Skin of body (tissue), 2 donors: Measurements from ENCODE around the gene PLA2G4D. TPM values are rescaled to one million over a fixed set of nuclear protein-coding genes. Genes with fewer than 3 reads are reported as not detected.

Experiments
- DNase-seq: peaks from one replicate; lab custom pipeline; 2025; lab: John Stamatoyannopoulos, UW
- total RNA-seq: library from RNA; depleted of rRNA; stranded (reverse); fragments of >200 nt; gene quantifications from one replicate; pipeline ENCODE4 v1.2.3, GENCODE V29; 2014

PLA2G4D gene
- total RNA-seq, 1 donor from 2014 or later = 4.8 TPM

GRCh38 chr15:42090781-42091180 lies 3.6 kb downstream of the PLA2G4D start:
- DNase-seq = no peak

- DNase-seq = no peak
Measured at GRCh38 chr15:42090370-42090769, 4.0 kb downstream of the PLA2G4D start.

DNA sequence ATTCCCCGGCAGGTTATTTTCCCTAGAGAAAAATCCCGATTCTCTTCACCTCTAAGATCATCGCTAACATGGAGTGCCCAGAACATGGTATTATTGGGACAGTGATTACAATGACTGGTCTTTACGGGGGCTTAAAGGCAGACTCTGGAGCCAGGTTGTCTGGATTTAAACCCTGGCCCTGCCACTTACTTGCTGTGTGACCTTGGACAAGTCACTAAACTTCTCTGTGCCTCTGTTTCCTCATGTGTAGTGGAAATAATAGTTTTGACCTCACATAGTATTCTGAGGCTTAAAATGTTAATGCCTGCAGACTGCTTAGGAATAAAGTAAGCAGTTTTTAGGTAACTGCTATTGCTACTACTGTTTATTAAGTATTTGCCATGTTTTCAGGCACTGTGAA lies 4.4 kb downstream of the PLA2G4D start:
- no peak for DNase-seq

DNA sequence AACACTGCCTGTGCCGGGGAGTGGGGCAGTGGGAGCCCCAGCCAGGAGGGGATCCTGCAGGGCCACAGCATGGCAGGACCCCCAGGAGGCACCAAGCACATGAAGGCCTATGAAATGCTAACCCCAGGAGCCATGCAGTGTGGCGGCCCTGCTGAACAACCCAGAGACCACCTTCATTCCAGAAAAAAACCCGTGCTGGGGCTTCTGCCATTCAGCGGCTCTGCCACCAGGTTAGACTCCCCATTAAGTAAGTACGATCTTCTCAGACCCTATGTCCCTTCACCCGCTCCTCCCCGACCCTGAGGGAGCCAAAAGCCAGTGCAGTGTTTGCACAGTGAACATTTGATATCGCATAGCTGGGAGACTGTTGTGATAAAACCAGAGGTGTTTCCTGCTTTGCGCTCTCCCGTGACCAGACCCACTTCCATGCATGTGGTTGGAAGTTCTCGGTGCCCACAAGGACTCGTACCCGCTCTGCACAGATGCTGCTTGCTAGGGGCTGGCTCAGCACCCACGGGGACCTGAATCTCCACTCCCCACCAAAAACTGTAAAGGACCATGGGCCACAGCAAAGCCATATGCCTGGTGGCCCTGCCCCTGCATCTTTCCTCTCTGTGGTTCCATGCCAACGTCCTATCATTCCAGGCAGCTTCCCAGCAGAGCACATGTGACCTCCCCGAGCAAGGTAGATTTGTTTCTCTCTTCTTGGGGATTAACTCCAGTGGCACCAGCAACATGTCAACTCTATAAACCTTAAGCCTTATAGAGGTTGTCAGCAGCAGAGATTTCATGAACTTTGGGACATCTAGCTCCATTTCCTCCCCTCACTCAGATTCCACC lies 5.3 kb downstream of the PLA2G4D start:
- DNase-seq = no peak

GRCh38 chr15:42087926-42088800 lies 6.2 kb downstream of the PLA2G4D start:
- no peak for DNase-seq

GRCh38 chr15:42087460-42087859 lies 6.9 kb downstream of the PLA2G4D start:
- DNase-seq = no peak

GRCh38 chr15:42085721-42086120 lies 8.6 kb downstream of the PLA2G4D start:
- DNase-seq = no peak

GRCh38 chr15:42085236-42085605 lies 9.1 kb downstream of the PLA2G4D start:
- DNase-seq = no peak

DNA sequence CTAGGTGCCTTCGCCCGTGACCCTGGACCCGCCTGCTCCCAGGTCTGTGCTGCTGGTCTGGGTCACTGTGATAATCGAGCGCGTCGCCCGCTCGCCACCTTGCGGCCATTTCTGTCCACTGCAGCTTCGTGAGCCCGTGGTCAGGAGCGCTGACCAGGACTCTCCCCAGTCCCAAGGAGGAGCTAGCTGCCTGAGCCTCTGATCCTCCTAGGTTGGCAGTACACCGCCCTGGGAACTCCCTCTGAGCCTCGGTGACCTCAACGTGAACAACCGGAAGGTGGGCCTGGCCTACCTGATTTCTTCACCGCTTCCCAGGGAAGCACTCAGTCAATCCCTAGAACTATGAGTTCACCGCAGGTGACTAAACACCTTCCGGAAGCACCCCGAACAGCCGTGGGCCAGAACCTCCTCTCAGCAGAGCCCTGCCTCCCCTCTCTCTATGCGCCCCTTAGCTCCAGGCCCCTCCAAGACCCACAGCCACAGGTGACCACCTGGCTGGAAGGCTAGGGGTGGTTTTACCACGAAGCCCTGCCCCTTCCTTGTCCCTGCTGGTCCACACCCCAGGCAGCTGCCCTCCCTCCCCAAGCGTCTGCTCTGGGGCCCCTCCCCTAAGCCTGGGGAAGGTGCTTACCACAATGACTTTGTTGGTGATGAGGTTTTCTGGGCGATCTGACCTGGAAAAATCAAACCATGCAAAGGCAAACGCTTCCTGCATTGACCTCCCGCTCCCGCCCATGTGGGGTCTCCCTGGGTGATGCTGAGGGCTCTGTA lies 9.7 kb downstream of the PLA2G4D start:
- DNase-seq = no peak

DNA sequence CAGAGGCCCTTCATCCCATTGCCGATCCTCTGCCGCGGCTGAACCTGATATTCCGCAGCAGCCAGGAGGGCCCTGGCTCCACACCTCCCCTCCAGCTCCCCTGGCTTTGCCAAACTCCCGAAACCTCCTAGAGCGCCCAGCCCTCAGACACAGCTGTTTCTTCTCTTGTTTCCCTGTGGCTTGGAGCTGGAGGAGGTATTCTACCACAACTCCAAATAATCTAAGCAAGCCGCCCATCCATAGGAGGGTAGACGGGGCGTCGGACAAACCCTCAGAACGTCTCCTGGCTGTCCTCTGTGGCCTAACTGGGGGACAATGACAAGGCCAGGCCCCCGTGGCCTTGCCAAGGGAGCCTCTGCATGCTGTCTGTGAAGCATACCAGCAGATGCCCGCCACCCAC lies 10.4 kb downstream of the PLA2G4D start:
- DNase-seq = no peak

- no peak for DNase-seq
Measured at GRCh38 chr15:42083605-42083908, 10.8 kb downstream of the PLA2G4D start.

DNA sequence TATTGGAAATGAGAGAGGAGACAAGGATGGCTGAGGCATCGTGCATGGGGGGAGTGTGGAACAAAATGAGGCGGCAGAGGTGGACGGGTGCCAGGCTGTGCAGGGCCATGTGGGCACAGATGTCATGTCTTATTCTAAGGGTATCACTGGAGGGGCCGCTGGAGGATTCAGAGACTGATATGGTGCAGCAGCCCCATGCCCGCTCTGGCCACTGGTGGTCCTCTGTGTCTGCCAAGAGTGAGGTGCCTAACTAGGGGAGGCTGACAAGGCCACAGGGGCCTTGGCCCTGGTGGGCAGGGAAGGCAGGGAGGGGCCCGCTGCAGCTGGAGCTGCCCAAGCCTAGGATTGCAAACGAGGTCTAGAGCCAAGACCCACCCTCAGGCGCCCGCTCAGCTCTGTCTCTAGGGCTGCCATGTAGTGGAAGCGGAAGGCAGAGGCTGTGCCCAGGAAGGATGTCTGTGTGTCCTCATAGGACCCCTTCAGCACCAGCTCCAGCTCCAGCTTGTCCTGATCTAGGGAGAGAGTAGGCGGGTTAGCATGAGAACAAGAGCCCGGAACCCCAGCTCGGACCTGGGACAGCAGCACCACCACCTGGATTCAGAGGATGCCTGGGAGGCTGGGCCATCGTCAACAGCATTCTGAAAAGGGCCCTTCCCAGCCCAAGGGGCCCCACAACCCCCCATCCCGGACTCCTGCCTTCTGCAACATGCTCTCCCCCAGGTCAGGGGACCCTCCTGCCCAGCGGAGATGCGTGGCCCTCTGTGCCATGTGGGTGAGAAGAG lies 11.3 kb downstream of the PLA2G4D start:
- no peak for DNase-seq

DNA sequence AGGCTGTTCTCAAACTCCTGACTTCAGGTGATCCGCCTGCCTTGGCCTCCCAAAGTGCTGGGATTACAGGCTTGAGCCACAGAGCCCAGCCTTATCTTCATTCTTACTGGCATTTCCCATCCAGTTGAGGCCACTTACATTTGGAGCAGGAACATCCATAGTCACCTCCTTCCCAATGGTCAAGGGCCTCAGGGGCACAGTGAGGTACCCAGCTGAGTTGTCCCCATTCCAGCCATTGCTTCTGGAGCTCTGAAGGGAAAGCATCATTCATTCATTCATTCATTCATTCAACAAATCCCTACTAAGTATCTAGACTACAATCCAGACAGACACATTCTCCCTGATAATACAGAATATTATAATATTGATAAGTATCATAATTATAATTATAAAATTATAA lies 12.2 kb downstream of the PLA2G4D start:
- no peak for DNase-seq

DNA sequence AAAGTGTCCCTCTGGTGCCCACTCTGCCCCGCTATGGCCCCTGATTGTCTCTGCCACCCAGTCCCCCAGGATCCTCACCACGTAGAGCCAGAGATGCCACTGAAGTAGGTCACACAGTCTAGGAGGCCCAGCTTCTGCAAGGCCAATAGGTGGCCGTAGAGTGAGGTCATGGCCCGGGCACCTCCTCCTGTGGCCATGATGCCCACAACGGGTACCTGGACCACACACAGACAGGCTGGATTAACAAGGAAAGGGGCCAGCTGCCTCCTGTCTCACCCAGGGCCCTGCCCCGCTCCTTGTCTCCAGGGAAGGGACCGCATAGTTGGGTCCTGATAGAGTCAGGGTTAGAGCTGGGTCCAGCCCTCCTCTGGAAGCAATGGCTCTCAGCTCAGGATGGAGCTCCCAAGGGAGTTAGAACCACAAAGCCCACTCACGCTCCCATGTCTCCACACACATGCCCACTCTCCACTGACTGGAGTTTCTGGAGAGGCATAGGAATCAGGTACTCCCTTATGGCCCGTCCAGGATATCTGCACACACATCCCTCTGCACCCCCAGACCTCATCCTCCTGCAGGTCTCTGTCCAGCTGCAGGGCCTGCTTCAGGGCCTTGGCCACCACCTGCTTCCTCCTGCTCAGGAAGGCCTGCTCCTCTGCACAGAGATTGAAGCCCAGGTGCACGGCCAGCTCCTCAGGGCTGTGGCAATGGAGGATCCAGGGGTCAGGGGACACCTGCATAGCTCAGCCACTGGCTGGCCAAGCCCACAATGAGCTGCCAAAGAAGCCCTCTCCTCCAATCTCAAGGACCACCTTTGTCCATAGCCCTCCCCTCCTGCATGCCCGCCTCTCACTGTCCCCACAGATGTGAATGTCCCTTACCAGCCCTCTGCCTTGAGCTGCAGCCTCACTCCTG lies 13.2 kb downstream of the PLA2G4D start:
- no peak for DNase-seq

GRCh38 chr15:42080186-42080918 lies 14.0 kb downstream of the PLA2G4D start:
- no peak for DNase-seq

DNA sequence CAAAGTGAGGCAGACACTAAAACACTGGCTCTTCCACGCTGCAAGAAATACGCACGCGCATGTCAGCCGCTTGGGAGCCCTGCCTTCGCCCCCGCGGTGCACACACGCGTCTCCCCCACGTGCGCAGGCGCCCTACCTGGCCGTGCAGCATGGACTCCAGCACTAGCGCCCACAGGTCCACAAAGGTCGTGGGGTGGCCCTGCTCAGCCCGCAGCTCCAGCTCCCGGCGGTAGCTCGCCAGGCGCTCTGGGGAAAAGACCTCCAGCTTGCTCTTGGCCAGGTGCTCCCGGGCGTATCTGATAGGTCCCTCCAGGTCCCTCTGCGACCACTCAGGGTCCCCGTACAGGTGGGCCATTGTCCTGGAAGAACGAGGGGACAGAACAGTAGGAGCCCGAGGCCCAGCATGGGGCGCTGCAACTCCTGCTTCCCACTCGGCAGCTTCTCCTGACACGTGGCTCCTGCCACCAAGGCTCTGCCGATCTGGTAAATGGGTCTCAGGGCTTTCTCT lies 14.9 kb downstream of the PLA2G4D start:
- no peak for DNase-seq

DNA sequence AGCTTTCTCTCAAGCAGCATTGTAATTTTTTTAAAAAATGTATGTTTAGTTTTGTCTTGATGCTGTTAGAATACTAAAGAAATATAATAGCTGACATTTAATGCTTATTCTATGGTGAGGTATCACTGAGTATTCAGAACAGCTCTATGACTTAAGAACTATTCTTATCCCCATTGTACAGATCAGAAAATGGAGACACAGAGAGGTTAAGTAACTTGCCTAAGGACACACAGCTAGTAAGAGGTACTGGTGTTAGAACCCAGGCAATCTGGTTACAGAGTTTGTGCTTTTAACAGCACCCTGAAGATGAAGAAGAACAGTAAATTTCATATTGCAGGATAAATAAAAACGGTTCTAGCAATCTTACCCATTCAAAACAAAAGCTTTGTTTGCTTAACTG lies 15.5 kb downstream of the PLA2G4D start:
- no peak for DNase-seq

DNA sequence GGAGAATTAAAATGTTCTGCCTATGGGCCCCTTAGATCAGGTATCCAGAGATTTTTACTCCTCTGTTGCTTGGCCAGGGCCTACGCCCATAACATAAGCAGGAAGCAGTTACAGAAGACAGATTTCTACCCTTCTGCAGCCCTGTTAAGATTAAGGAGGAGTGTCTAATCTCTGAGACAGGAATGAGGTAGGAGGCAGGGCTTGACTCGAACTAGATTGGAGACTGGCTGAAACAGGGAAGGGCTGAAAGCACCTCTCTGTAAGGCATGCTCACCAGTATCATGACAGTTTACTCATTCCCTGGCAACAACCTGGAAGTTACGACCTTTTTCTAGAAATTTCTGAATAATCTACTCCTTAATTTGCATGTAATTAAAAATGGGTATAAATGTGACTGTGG lies 16.7 kb downstream of the PLA2G4D start:
- no peak for DNase-seq

DNA sequence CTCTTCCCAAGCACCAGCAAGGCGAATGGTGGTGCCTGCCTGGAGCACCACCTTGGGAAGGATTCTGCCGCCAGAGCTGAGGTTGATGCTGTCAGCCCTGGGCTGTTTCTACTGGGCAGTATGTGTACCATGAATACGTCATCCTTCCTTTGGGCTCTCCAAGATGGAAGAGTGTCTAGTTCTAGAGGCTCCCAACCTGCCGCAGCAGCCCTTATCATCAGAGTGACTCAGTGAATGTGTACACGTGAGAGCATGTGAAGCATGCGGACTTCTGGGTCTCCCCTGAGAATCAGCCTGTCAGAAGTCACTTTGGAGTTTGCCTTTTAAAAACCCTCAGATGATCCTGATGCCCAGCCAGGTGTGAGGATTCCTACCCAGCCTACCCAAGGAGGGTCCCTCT lies 20.9 kb downstream of the PLA2G4D start:
- DNase-seq = no peak
